CD4-positive, alpha-beta T cell (primary cell): ENCODE results near the gene UBE2Q1. TPM values are rescaled to one million over a fixed set of nuclear protein-coding genes. Genes with fewer than 3 reads are reported as not detected.
A peak's percentile ranks its signal among the peaks of the same experiment; 100 is the strongest.

ENCODE experiments used
- ATAC-seq: fragments of 200-7000 bp; cut with Tn5 transposase; one replicate; pipeline ENCODE4 v1.10.0; 2022; ENCODE audit warnings: mild to moderate bottlenecking; ENCODE audit not compliant: poor library complexity
- CTCF ChIA-PET: fragments of 350-600 bp; sonication (Branson Sonifier 250); formaldehyde crosslinking; loops from one replicate; lab custom pipeline; 2021; ENCODE audit warnings: antibody characterized with exemption, inconsistent platforms; lab: Charles Lee
- POLR2A ChIA-PET: fragments of 350-600 bp; sonication (Branson Sonifier 250); formaldehyde crosslinking; loops from one replicate; lab custom pipeline; 2021; ENCODE audit warnings: antibody characterized with exemption, inconsistent platforms; lab: Charles Lee
- DNase-seq, 14 experiments: peaks; one replicate each; pipeline ENCODE4 v3.0.0-alpha.2; 2013 to 2020; ENCODE audit warnings: mixed read lengths in 2 of 14
- H3K27ac ChIP-seq, 2 donors: one replicate each; pipeline versions ENCODE4 v1.5.1 to v1.7.0; 2013; ENCODE audit warnings: low read length in 2 of 2, low read depth in 1 of 2, mild to moderate bottlenecking in 1 of 2
- H3K27me3 ChIP-seq, 2 experiments: 1 replicate in 1 of 2; 2 replicates in 1 of 2; pipeline versions ENCODE4 v1.6.1 to v1.7.0; 2013; ENCODE audit warnings: low read length in 2 of 2, control low read depth in 1 of 2, mild to moderate bottlenecking in 1 of 2, moderate library complexity in 1 of 2; ENCODE audit not compliant: insufficient read depth in 2 of 2, control insufficient read depth in 1 of 2
- H3K36me3 ChIP-seq: one replicate; pipeline ENCODE4 v1.6.1; 2013; ENCODE audit warnings: low read length, control low read depth; ENCODE audit not compliant: insufficient read depth
- H3K4me1 ChIP-seq: one replicate; pipeline ENCODE4 v1.6.1; 2013; ENCODE audit warnings: low read length, control low read depth; ENCODE audit not compliant: insufficient read depth
- H3K4me3 ChIP-seq: one replicate; pipeline ENCODE4 v1.5.1; 2013; ENCODE audit warnings: mild to moderate bottlenecking, low read length, moderate library complexity
- H3K9me3 ChIP-seq, 2 experiments: 1 replicate in 1 of 2; 2 replicates in 1 of 2; pipeline versions ENCODE4 v1.6.1 to v1.7.0; 2013; ENCODE audit warnings: low read length in 2 of 2, mild to moderate bottlenecking in 2 of 2, control low read depth in 1 of 2, moderate library complexity in 1 of 2; ENCODE audit not compliant: control insufficient read depth in 1 of 2, insufficient read depth in 1 of 2
- H3K27ac Mint-ChIP-seq: one replicate; pipeline ENCODE4 v1.8.0; 2020; ENCODE audit warnings: mixed read lengths
- H3K27me3 Mint-ChIP-seq: one replicate; pipeline ENCODE4 v1.8.0; 2021; ENCODE audit warnings: mixed read lengths
- H3K36me3 Mint-ChIP-seq: one replicate; pipeline ENCODE4 v1.8.0; 2021; ENCODE audit warnings: low read depth, mixed read lengths
- H3K4me1 Mint-ChIP-seq: one replicate; pipeline ENCODE4 v1.8.0; 2021; ENCODE audit warnings: low read depth, mixed read lengths
- H3K4me3 Mint-ChIP-seq: one replicate; pipeline ENCODE4 v1.8.0; 2020; ENCODE audit warnings: mild to moderate bottlenecking, mixed read lengths
- H3K9me3 Mint-ChIP-seq: one replicate; pipeline ENCODE4 v1.8.0; 2020; ENCODE audit warnings: mixed read lengths
- intact Hi-C, 2 experiments: fragments of 100-400 bp; cut with DNase I in 1 of 2; cut with micrococcal nuclease in 1 of 2; formaldehyde crosslinking; loops; one replicate each; pipeline versions ENCODE4 v1.15.1 to v1.9.0; 2023 to 2025; cut with DNase I, micrococcal nuclease
- total RNA-seq, 174 experiments: library from RNA in 2 of 174; stranded (reverse) in 2 of 174; gene quantifications; one replicate each; pipeline ENCODE4 v1.2.3 and lab custom pipeline; 2021 to 2026
- TF ChIP-seq, protein P1 (sequence below): fragments of 200-600 bp; IDR thresholded peaks from one replicate; pipeline ENCODE4 v1.8.0; 2022; ENCODE audit warnings: antibody characterized with exemption, mild to moderate bottlenecking

The UBE2Q1 gene
- total RNA-seq, 2 experiments from 2014 or later, result 78.7 to 82.3 TPM

DNA sequence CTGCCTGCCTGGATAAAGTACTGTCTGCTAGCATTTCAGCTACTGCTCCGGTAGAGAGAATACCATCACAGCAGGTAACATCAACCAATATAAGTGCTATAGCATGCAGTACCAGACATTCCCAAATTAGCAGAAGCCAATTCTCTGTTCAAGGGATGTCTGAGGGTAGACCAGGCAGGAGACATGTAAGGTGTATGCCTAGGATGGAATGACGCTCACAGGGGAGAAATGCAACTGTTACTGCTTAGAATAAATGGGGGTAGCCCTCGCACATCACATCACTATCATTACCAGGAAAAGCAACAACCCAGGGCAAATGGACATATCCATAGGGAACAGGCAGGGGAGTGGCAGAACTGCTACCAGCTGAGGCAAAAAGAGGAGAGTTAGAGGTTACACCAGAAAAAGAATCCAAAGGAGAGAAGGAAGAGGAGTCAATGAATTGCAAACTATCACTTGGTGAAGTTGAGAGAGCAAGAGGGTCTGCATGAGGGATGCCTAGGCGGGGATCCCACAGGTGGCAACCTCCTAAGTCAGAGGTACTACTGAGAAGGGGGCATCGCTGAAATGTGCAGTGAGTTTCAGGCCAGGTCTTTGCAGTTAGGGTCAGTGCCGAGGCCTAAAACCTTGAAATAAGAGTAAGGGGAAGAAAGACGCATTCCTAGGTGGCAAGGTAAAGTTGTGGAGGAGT lies 1.1 kb downstream of the UBE2Q1 start:
- peak overlapping the region; percentile 7 to 64 for H3K27ac ChIP-seq
- intact Hi-C loops, result loop anchor here (2.0 to 10.0 kb wide), 9 partner anchors 70 to 527 kb away; partner anchors contain the start of genes ATP8B2 (in 1 of the 2), EFNA4 (in 1 of the 2), HAX1 (in 1 of the 2) and IL6R (in 1 of the 2)
- H3K27me3 ChIP-seq, result no peaks in the 10 kb centered on the region
- peaks cover 46% of the 10 kb centered on the region for H3K4me1 ChIP-seq
- H3K9me3 Mint-ChIP-seq, result no peaks in the 10 kb centered on the region
- H3K4me3 ChIP-seq, result peak overlapping the region; percentile 87
- no peaks in the 10 kb centered on the region for H3K27me3 Mint-ChIP-seq
- ChIA-PET POLR2A (interaction anchor here (1.0 to 1.3 kb wide), 3 partner anchors 11 to 379 kb away, joined by 3 read pairs; partner anchors contain the start of gene PMVK), CTCF (interaction anchor here (1.0 to 1.8 kb wide), 2 partner anchors 78 to 154 kb away, joined by 3 to 4 read pairs; no protein-coding TSS in a partner anchor)
- peaks cover 40% of the 10 kb centered on the region for H3K36me3 ChIP-seq
- no peaks in the 10 kb centered on the region for H3K9me3 ChIP-seq
- H3K36me3 Mint-ChIP-seq, result peaks cover 54% of the 10 kb centered on the region
- DNase-seq (peak in 1 of 14 experiments; percentile 24), ATAC-seq (no peak)
- H3K4me1 Mint-ChIP-seq, result peaks cover 42% of the 10 kb centered on the region
- peak overlapping the region; percentile 83 for H3K27ac Mint-ChIP-seq
- TF ChIP-seq, protein P1, sequence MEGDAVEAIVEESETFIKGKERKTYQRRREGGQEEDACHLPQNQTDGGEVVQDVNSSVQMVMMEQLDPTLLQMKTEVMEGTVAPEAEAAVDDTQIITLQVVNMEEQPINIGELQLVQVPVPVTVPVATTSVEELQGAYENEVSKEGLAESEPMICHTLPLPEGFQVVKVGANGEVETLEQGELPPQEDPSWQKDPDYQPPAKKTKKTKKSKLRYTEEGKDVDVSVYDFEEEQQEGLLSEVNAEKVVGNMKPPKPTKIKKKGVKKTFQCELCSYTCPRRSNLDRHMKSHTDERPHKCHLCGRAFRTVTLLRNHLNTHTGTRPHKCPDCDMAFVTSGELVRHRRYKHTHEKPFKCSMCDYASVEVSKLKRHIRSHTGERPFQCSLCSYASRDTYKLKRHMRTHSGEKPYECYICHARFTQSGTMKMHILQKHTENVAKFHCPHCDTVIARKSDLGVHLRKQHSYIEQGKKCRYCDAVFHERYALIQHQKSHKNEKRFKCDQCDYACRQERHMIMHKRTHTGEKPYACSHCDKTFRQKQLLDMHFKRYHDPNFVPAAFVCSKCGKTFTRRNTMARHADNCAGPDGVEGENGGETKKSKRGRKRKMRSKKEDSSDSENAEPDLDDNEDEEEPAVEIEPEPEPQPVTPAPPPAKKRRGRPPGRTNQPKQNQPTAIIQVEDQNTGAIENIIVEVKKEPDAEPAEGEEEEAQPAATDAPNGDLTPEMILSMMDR, result no peak
- peak overlapping the region; percentile 89 for H3K4me3 Mint-ChIP-seq

GRCh38 chr1:154556422-154556821 lies 2.0 kb downstream of the UBE2Q1 start:
- intact Hi-C loops, result loop anchor here (2.0 to 10.0 kb wide), 9 partner anchors 71 to 528 kb away; partner anchors contain the start of genes ATP8B2 (in 1 of the 2), EFNA4 (in 1 of the 2), HAX1 (in 1 of the 2) and IL6R (in 1 of the 2)
- peaks cover 42% of the 10 kb centered on the region for H3K4me1 Mint-ChIP-seq

More at GRCh38 chr1:154556422-154556821, 2.0 kb downstream of the UBE2Q1 start:
- Histone ChIP-seq H3K36me3 (peaks cover 50% of the 10 kb centered on the region), H3K9me3 (no peaks in the 10 kb centered on the region), H3K27ac (no peak overlapping the region), H3K4me1 (peaks cover 46% of the 10 kb centered on the region), H3K27me3 (no peaks in the 10 kb centered on the region), H3K4me3 (peak overlapping the region; percentile 87)
- CTCF ChIA-PET, result interaction anchor here (1.8 kb wide), 1 partner anchor 77 kb away, joined by 4 read pairs; no protein-coding TSS in a partner anchor
- POLR2A ChIA-PET, result interaction anchor here (0.6 kb wide), 1 partner anchor 161 kb away, joined by 4 read pairs; no protein-coding TSS in a partner anchor
- Mint-ChIP-seq H3K27ac (peak overlapping the region; percentile 10), H3K27me3 (no peaks in the 10 kb centered on the region), H3K36me3 (peaks cover 64% of the 10 kb centered on the region), H3K4me3 (peak overlapping the region; percentile 50), H3K9me3 (no peaks in the 10 kb centered on the region)
- ATAC-seq (no peak), DNase-seq (no peak)
- TF ChIP-seq, protein P1, result no peak
